NCI-H146 (cell line): ENCODE measurements around the gene GLYR1.
"Not testable (repeated sequence)": the region's sequence is repeated elsewhere in the genome, so short reads cannot be mapped to it uniquely, and the experiment has no call there.

ENCODE experiments used
- DNase-seq: peaks from one replicate; lab custom pipeline; 2025; lab: John Stamatoyannopoulos, UW

The GLYR1 gene

GRCh38 chr16:4787627-4788482 is 59.2 kb downstream of the GLYR1 start, which contains the start of gene SEPTIN12:
Gene SEPTIN12 (minus strand): TSS chr16:4788345. CDS start chr16:4787645, 700 bp downstream.
- peak; percentile 57 for DNase-seq

GRCh38 chr16:4787068-4787467 is 60.0 kb downstream of the GLYR1 start:
- no peak for DNase-seq

GRCh38 chr16:4785758-4786433 is 61.2 kb downstream of the GLYR1 start:
- no peak for DNase-seq

- DNase-seq: not testable (repeated sequence)
These were observed 62.6 kb downstream of the GLYR1 start for GRCh38 chr16:4784444-4784987.

GRCh38 chr16:4783951-4784336 is 63.1 kb downstream of the GLYR1 start:
- DNase-seq: no peak

GRCh38 chr16:4783251-4783950 is 63.7 kb downstream of the GLYR1 start:
- no peak for DNase-seq

- DNase-seq: no peak
These were observed 66.9 kb downstream of the GLYR1 start for GRCh38 chr16:4780235-4780634.

GRCh38 chr16:4778050-4778392 is 69.1 kb downstream of the GLYR1 start:
- no peak for DNase-seq

GRCh38 chr16:4777339-4778049 is 69.6 kb downstream of the GLYR1 start:
- DNase-seq: no peak

- no peak for DNase-seq
These were observed 70.9 kb downstream of the GLYR1 start for GRCh38 chr16:4776141-4776705.

- DNase-seq: no peak
These were observed 72.1 kb downstream of the GLYR1 start for GRCh38 chr16:4775005-4775404.

- DNase-seq: no peak
These were observed 74.7 kb downstream of the GLYR1 start for GRCh38 chr16:4772351-4772750.

- DNase-seq: no peak
These were observed 75.4 kb downstream of the GLYR1 start for GRCh38 chr16:4771646-4772045.

GRCh38 chr16:4769306-4769638 is 77.8 kb downstream of the GLYR1 start:
- no peak for DNase-seq

- peak; percentile 97 for DNase-seq
These were observed 78.4 kb downstream of the GLYR1 start for GRCh38 chr16:4768549-4769305.

GRCh38 chr16:4767872-4768548 is 79.1 kb downstream of the GLYR1 start:
- peak; percentile 45 for DNase-seq

GRCh38 chr16:4766875-4767628 is 80.0 kb downstream of the GLYR1 start, which contains the start of gene ZNF500:
Gene ZNF500 (minus strand): TSS chr16:4767162. CDS start chr16:4765978, 1,184 bp downstream.
- DNase-seq: peak; percentile 98

- DNase-seq: peak; percentile 42
These were observed 81.3 kb downstream of the GLYR1 start for GRCh38 chr16:4765511-4766474.
